Measurements from ENCODE around the gene ACOXL. TPM values are rescaled to one million over a fixed set of nuclear protein-coding genes. Genes with fewer than 3 reads are reported as not detected.
A peak's percentile ranks its signal among the peaks of the same experiment; 100 is the strongest.

Gene ACOXL
- total RNA-seq, 4 donors from 2014 or later: 0.64 TPM; not detected in 3

DNA sequence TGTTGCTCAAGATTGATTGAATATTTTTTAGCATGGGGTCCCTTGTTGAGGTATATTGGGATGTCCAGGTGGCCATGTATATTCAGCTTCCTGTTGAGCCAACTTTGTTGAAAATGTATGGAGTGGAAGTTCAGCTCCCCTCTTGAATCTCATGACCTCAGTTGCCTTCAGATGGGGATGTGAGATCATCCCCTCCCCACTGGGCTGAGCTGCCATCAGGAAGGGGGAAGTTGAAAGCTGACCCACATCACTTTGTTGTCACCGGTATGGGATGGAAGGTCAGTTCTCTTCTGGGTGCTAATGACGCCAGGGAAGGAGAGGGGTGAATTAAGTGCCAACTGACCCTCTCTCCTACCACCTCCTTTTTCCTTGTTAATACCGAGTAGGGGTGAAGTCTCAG is 33.9 kb downstream of the ACOXL start:
- 72% methylated on average over 3 of the region's 3 CpGs for WGBS
- no peak for TF ChIP-seq POLR2A (IDR thresholded peaks at IDR 0.05)
- no peak for TF ChIP-seq POLR2AphosphoS5 (IDR thresholded peaks at IDR 0.05)
- no peak for TF ChIP-seq CTCF (IDR thresholded peaks at IDR 0.05)
- TF ChIP-seq EP300 (IDR thresholded peaks at IDR 0.05): no peak
- DNase-seq (ENCODE audit: low spot score in 2 of 2): no peak
- Histone ChIP-seq H3K4me3 (no peak overlapping the region), H3K27me3 (peaks cover 4% of the 10 kb centered on the region), H3K36me3 (no peaks in the 10 kb centered on the region), H3K4me1 (peaks cover 9% of the 10 kb centered on the region), H3K27ac (no peak overlapping the region), H3K9me3 (no peaks in the 10 kb centered on the region)

DNA sequence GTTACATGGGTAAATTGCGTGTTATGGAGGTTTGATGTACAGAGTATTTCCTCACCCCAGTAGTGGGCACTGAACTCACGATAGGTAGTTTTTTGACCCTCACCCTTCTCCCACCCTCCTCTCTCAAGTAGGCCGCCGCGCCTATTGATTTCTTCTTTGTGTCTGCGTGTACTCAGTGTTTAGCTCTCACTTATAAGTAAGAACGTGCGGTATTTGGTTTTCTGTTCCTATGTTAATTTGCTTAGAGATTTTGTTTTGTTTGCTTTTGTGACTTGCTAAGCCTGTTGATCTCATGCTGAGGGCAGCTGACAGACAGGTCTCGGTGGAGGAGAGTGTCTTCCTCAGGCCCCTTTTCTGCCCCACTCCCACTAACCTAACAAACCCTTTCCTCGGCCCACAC is 36.2 kb downstream of the ACOXL start:
- DNase-seq (ENCODE audit: low spot score in 2 of 2): no peak

GRCh38 chr2:110770404-110770958 is 38.1 kb downstream of the ACOXL start:
- Histone ChIP-seq H3K27me3 (peaks cover 4% of the 10 kb centered on the region), H3K9me3 (no peaks in the 10 kb centered on the region), H3K4me3 (peak overlapping the region; percentile 34), H3K4me1 (peaks cover 19% of the 10 kb centered on the region), H3K36me3 (no peaks in the 10 kb centered on the region), H3K27ac (peak overlapping the region; percentile 45)
- TF ChIP-seq CTCF (IDR thresholded peaks at IDR 0.05): no peak
- no peak for TF ChIP-seq EP300 (IDR thresholded peaks at IDR 0.05)
- TF ChIP-seq POLR2A (IDR thresholded peaks at IDR 0.05): no peak
- no peak for TF ChIP-seq POLR2AphosphoS5 (IDR thresholded peaks at IDR 0.05)
- 43% methylated on average over 15 of the region's 16 CpGs for WGBS
- no peak for DNase-seq (ENCODE audit: low spot score in 2 of 2)

More for the DNA sequence above, 36.2 kb downstream of the ACOXL start:
- 80% methylated on average over 10 of the region's 10 CpGs for WGBS
- Histone ChIP-seq H3K4me1 (peaks cover 19% of the 10 kb centered on the region), H3K9me3 (no peaks in the 10 kb centered on the region), H3K27ac (no peak overlapping the region), H3K4me3 (no peak overlapping the region), H3K27me3 (peaks cover 4% of the 10 kb centered on the region), H3K36me3 (no peaks in the 10 kb centered on the region)
- no peak for TF ChIP-seq POLR2A (IDR thresholded peaks at IDR 0.05)
- TF ChIP-seq EP300 (IDR thresholded peaks at IDR 0.05): no peak
- TF ChIP-seq CTCF (IDR thresholded peaks at IDR 0.05): no peak
- no peak for TF ChIP-seq POLR2AphosphoS5 (IDR thresholded peaks at IDR 0.05)

DNA sequence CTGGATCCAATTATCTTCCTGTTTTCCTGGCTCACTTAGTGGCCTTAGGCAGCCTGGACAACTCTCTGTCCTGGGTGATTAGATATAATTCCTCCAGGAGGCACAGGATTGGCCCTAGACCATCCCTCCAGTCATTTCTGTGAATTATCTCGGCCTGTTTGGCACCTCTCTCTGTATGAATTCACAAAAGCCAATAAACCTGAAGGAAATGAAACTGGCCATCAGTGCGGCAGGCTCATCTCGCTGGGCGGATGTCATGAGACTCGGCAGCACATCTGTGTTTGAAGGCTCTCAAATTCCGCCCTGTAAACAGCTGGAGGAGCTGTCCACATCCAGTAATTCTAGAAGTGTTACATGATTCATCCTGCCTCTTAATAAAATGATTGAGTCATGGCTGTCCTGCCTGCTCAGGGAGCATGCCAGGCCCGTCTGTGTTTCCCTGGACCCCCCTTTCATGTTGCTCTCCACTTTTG is 38.6 kb downstream of the ACOXL start:
- Histone ChIP-seq H3K36me3 (no peaks in the 10 kb centered on the region), H3K27ac (peak overlapping the region; percentile 45), H3K9me3 (no peaks in the 10 kb centered on the region), H3K27me3 (peaks cover 4% of the 10 kb centered on the region), H3K4me3 (peak overlapping the region; percentile 34), H3K4me1 (peaks cover 19% of the 10 kb centered on the region)
- TF ChIP-seq EP300 (IDR thresholded peaks at IDR 0.05) (no peak), CTCF (IDR thresholded peaks at IDR 0.05) (no peak), POLR2AphosphoS5 (IDR thresholded peaks at IDR 0.05) (no peak), POLR2A (IDR thresholded peaks at IDR 0.05) (no peak)
- WGBS: 52% methylated on average over 7 of the region's 7 CpGs
- no peak for DNase-seq (ENCODE audit: low spot score in 2 of 2)

DNA sequence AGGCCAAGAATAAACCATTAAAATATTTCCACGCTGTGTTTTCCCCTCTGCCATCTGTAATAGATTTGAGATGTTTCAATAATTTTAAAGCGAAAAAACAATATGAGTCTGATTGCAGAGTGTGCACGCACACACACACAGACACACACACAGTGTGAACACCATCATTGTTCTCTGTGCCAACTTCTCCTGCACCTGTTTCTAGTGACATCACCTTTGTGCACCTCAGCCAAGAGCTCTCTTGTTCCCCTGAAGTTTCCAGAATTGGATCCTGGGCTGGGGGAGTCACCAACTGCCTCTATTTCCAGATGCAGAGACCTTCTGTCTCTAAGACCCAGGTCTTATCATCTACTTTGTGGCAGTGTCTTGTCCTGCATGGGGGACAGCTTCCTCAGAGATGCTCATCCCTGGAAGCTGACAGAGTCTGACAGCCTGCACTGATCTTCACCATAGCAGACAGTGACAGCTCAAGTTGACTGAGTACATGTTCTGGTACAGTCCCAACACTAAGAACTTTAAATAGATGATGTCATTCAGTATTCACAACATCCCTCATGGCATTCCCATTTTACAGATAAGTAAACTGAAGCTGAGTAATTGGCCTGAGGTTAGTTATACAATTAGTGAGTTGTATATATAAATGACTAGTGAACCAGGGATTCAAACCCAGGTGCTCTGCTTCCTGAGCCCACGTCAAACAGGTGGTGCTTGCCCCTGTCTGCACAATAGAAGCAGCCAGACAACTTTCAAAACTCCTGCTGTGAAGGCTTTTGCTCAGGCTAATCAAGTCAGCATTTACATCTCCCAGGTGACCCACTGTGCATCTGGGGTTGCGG is 39.4 kb downstream of the ACOXL start:
- H3K27ac ChIP-seq: no peak overlapping the region
- no peaks in the 10 kb centered on the region for H3K36me3 ChIP-seq
- H3K4me1 ChIP-seq: peaks cover 19% of the 10 kb centered on the region
- WGBS: 65% methylated on average over 5 of the region's 5 CpGs
- H3K9me3 ChIP-seq: no peaks in the 10 kb centered on the region
- H3K27me3 ChIP-seq: peaks cover 11% of the 10 kb centered on the region
- no peak for DNase-seq (ENCODE audit: low spot score in 2 of 2)
- no peak overlapping the region for H3K4me3 ChIP-seq
- TF ChIP-seq POLR2A (IDR thresholded peaks at IDR 0.05) (no peak), EP300 (IDR thresholded peaks at IDR 0.05) (no peak), POLR2AphosphoS5 (IDR thresholded peaks at IDR 0.05) (no peak), CTCF (IDR thresholded peaks at IDR 0.05) (no peak)
